Kidney epithelial cell (primary cell): ENCODE results near the gene ITIH3. TPM values are rescaled to one million over a fixed set of nuclear protein-coding genes. Genes with fewer than 3 reads are reported as not detected.

Source experiments
- DNase-seq: peaks from one replicate; pipeline ENCODE4 v3.0.0-alpha.2; 2010; ENCODE audit warnings: low read depth
- H3K27me3 ChIP-seq: 2 replicates; pipeline ENCODE4 v1.6.0; 2011; ENCODE audit warnings: low read length; ENCODE audit not compliant: control insufficient read depth, insufficient read depth
- H3K36me3 ChIP-seq: 2 replicates; pipeline ENCODE4 v1.5.1; 2011; ENCODE audit warnings: low read length; ENCODE audit not compliant: control insufficient read depth, insufficient read depth
- H3K4me3 ChIP-seq: 2 replicates; pipeline ENCODE4 v1.5.1; 2011; ENCODE audit warnings: low read depth, mild to moderate bottlenecking, control low read depth, low read length
- CTCF ChIP-seq: IDR thresholded peaks from 2 replicates; pipeline ENCODE4 v1.5.1; 2011; ENCODE audit warnings: mild to moderate bottlenecking, moderate library complexity, low read length, control low read depth, inconsistent platforms; ENCODE audit not compliant: insufficient read depth, poor library complexity, severe bottlenecking
- total RNA-seq: library from RNA; depleted of rRNA; stranded (reverse); fragments of >200 nt; gene quantifications from 2 replicates; pipeline ENCODE4 v1.2.3, GENCODE V29; 2015

ITIH3 gene
- total RNA-seq, 1 donor from 2014 or later: not detected

GRCh38 chr3:52836471-52836845, 41.9 kb downstream of the ITIH3 start:
- no peak overlapping the region for H3K4me3 ChIP-seq
- TF ChIP-seq CTCF: no peak
- no peaks in the 10 kb centered on the region for H3K36me3 ChIP-seq
- DNase-seq: no peak
- no peaks in the 10 kb centered on the region for H3K27me3 ChIP-seq

GRCh38 chr3:52836986-52837385, 42.4 kb downstream of the ITIH3 start:
- Histone ChIP-seq H3K36me3 (no peaks in the 10 kb centered on the region), H3K27me3 (no peaks in the 10 kb centered on the region), H3K4me3 (no peak overlapping the region)
- TF ChIP-seq CTCF: no peak
- no peak for DNase-seq

- TF ChIP-seq CTCF: no peak
- DNase-seq: no peak
- Histone ChIP-seq H3K27me3 (no peaks in the 10 kb centered on the region), H3K36me3 (no peaks in the 10 kb centered on the region), H3K4me3 (no peak overlapping the region)
These were observed 44.1 kb downstream of the ITIH3 start for GRCh38 chr3:52838561-52839267.

GRCh38 chr3:52839268-52839575, 44.6 kb downstream of the ITIH3 start:
- TF ChIP-seq CTCF: no peak
- Histone ChIP-seq H3K27me3 (no peaks in the 10 kb centered on the region), H3K4me3 (no peak overlapping the region), H3K36me3 (no peaks in the 10 kb centered on the region)
- no peak for DNase-seq

GRCh38 chr3:52839892-52840545, 45.4 kb downstream of the ITIH3 start:
- no peak overlapping the region for H3K4me3 ChIP-seq

More at GRCh38 chr3:52839892-52840545, 45.4 kb downstream of the ITIH3 start:
- Histone ChIP-seq H3K27me3 (no peaks in the 10 kb centered on the region), H3K36me3 (no peaks in the 10 kb centered on the region)
- DNase-seq: no peak
- TF ChIP-seq CTCF: no peak
